ENCODE data around the gene LRP5.

- TF ChIP-seq, protein P1, sequence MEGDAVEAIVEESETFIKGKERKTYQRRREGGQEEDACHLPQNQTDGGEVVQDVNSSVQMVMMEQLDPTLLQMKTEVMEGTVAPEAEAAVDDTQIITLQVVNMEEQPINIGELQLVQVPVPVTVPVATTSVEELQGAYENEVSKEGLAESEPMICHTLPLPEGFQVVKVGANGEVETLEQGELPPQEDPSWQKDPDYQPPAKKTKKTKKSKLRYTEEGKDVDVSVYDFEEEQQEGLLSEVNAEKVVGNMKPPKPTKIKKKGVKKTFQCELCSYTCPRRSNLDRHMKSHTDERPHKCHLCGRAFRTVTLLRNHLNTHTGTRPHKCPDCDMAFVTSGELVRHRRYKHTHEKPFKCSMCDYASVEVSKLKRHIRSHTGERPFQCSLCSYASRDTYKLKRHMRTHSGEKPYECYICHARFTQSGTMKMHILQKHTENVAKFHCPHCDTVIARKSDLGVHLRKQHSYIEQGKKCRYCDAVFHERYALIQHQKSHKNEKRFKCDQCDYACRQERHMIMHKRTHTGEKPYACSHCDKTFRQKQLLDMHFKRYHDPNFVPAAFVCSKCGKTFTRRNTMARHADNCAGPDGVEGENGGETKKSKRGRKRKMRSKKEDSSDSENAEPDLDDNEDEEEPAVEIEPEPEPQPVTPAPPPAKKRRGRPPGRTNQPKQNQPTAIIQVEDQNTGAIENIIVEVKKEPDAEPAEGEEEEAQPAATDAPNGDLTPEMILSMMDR (IDR thresholded peaks at IDR 0.05; ENCODE audit: poor library complexity): no peak
- no peak for TF ChIP-seq EZH2 (IDR thresholded peaks at IDR 0.05; ENCODE audit: borderline replicate concordance)
Measured at GRCh38 chr11:68338051-68338780, 25.8 kb downstream of the LRP5 start.
